Epithelial cell of esophagus (primary cell): ENCODE data around the gene C2orf68.

ENCODE experiments used
- DNase-seq: peaks from one replicate; pipeline ENCODE4 v3.0.0; 2010; ENCODE audit warnings: low read depth
- H3K4me3 ChIP-seq: 2 replicates; pipeline ENCODE4 v1.5.1; 2011; ENCODE audit warnings: mild to moderate bottlenecking, low read length, control low read depth
- CTCF ChIP-seq: IDR thresholded peaks from 2 replicates; pipeline ENCODE4 v1.5.1; 2011; ENCODE audit warnings: low read depth, mild to moderate bottlenecking, low read length, control low read depth, inconsistent platforms; ENCODE audit not compliant: insufficient read depth; ENCODE audit errors: missing control alignments

Gene C2orf68

GRCh38 chr2:85590950-85591349, 20.9 kb downstream of the C2orf68 start:
- no peak for TF ChIP-seq CTCF
- DNase-seq: no peak
- H3K4me3 ChIP-seq: no peak overlapping the region

GRCh38 chr2:85589982-85590791, 21.7 kb downstream of the C2orf68 start:
- peak; percentile 68 for DNase-seq
- no peak overlapping the region for H3K4me3 ChIP-seq
- no peak for TF ChIP-seq CTCF

- H3K4me3 ChIP-seq: no peak overlapping the region
- no peak for DNase-seq
- no peak for TF ChIP-seq CTCF
Observed at GRCh38 chr2:85589181-85589580, 22.7 kb downstream of the C2orf68 start.

GRCh38 chr2:85588645-85589044, 23.2 kb downstream of the C2orf68 start:
- TF ChIP-seq CTCF: no peak
- H3K4me3 ChIP-seq: no peak overlapping the region

GRCh38 chr2:85588236-85588635, 23.6 kb downstream of the C2orf68 start:
- DNase-seq: no peak
- no peak overlapping the region for H3K4me3 ChIP-seq
- no peak for TF ChIP-seq CTCF

More at GRCh38 chr2:85588645-85589044, 23.2 kb downstream of the C2orf68 start:
- DNase-seq: no peak

- no peak for TF ChIP-seq CTCF
- H3K4me3 ChIP-seq: no peak overlapping the region
- no peak for DNase-seq
Observed at GRCh38 chr2:85585781-85586105, 26.1 kb downstream of the C2orf68 start.
